OCI-M2 (cell line): ENCODE results near the gene CILP.

Experiments used
- DNase-seq: peaks from one replicate; lab custom pipeline; 2025; ENCODE audit not compliant: unreplicated experiment; lab: John Stamatoyannopoulos, UW

The CILP gene

DNA sequence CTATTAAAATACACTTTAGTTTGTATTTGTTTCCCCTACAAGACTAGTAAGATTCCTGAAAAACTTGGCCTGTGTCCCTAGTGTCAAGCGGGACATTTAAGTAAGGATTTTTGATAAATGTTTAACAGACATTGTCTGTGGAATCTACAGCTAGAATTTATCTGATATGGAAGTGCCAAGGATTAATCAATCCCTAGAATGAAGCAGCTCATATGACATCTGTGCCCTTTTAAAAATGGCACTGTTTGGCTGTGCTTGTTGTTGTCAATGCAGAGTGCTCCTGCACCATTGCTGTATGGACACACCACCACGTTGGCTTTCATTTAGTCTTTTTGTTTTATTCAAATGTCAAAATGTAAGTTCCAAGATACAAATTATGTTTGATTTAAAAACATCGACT lies 63.4 kb downstream of the CILP start:
- DNase-seq = no peak

DNA sequence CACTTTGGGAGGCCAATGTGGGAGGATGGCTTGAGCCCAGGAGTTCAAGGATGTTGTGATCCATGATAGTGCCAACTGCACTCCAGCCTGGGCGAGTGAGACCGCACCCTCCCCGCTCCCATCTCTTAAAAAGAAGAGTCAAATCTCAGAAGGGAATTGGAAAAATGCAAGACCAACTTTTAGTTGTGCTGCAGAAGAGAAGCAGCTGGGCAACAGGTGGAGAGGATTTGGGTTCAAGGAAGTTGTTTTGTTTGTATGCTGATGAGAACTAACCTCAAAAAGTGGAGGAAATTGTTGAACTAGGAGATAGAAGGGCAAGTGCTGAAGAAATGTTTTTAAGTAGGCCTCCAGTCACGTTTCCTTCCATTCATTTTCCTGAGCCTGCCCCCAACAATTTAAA lies 64.8 kb downstream of the CILP start:
- DNase-seq = no peak
